ENCODE measurements around the gene CD207. TPM values are rescaled to one million over a fixed set of nuclear protein-coding genes. Genes with fewer than 3 reads are reported as not detected.

The CD207 gene
- total RNA-seq, 3 donors from 2014 or later (not counting 1 experiment from before 2014, with no cell fraction given): not detected

DNA sequence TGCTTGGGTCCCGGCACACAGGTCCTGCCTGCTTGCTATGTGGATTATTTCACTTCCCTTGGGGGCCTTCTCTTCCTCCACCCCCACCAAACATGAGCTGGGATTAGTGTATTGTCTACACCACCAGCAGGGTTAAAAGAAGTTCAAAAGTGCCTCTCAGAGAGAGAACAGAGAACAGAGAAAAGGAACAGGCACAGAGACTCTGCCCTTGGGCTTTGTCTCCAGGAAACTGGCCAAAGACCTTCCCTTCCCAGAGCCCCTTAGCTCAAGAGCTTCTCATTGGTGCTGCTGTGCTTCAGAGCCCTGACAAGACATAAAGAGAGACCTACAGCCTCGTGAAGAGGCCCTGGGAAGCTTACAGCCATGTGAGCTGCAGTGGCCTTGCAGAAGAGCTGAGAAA is 38.1 kb downstream of the CD207 start:
- Histone ChIP-seq H3K9me3 (ENCODE audit: control insufficient read depth, insufficient read depth, low read length) (no peaks in the 10 kb centered on the region), H3K4me1 (ENCODE audit: control insufficient read depth, insufficient read depth, low read length) (peaks cover 10% of the 10 kb centered on the region), H3K27ac (ENCODE audit: low read length) (no peak overlapping the region), H3K27me3 (ENCODE audit: control insufficient read depth, insufficient read depth, low read length) (peaks cover 4% of the 10 kb centered on the region), H3K36me3 (ENCODE audit: control insufficient read depth, insufficient read depth, low read length) (no peaks in the 10 kb centered on the region), H3K4me3 (ENCODE audit: low read length) (no peak overlapping the region)
- Mint-ChIP-seq H3K36me3 (peaks cover 10% of the 10 kb centered on the region), H3K9me3 (peaks cover 6 to 7% of the 10 kb centered on the region in 2 donors), H3K27ac (no peak overlapping the region), H3K4me1 (peaks cover 18 to 22% of the 10 kb centered on the region in 2 donors), H3K27me3 (ENCODE audit: low read depth in 2 of 2) (peaks cover 13 to 24% of the 10 kb centered on the region in 2 donors), H3K4me3 (no peak overlapping the region)
- TF ChIP-seq, protein P1, sequence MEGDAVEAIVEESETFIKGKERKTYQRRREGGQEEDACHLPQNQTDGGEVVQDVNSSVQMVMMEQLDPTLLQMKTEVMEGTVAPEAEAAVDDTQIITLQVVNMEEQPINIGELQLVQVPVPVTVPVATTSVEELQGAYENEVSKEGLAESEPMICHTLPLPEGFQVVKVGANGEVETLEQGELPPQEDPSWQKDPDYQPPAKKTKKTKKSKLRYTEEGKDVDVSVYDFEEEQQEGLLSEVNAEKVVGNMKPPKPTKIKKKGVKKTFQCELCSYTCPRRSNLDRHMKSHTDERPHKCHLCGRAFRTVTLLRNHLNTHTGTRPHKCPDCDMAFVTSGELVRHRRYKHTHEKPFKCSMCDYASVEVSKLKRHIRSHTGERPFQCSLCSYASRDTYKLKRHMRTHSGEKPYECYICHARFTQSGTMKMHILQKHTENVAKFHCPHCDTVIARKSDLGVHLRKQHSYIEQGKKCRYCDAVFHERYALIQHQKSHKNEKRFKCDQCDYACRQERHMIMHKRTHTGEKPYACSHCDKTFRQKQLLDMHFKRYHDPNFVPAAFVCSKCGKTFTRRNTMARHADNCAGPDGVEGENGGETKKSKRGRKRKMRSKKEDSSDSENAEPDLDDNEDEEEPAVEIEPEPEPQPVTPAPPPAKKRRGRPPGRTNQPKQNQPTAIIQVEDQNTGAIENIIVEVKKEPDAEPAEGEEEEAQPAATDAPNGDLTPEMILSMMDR (IDR thresholded peaks at IDR 0.05): no peak
- ATAC-seq: no peak
- 70% methylated on average over 2 of the region's 2 CpGs for WGBS (ENCODE audit: insufficient coverage)
- intact Hi-C loops (cut with micrococcal nuclease): no loop called here
- no peak for DNase-seq

DNA sequence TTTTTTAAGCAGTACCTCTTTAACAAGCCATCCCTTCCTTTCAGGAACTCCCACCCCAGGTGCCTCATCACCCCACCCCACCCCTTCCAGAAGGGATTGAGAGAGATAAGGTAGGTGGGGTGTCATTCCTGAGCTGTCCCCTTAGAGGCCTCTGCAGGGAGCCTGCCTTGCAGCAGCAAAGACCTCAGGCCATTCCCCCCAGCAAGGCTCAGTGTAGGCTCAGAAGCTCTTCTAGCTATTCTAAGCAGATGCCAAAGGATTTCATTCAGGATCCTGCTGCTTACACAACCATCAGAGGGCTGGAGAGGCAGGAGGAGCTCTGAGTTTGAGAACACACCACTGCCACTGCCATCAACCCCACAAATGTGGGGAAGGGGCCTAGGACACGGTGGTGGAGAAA is 39.4 kb downstream of the CD207 start:
- H3K4me3 ChIP-seq (ENCODE audit: low read length): no peak overlapping the region
- DNase-seq (no peak), ATAC-seq (no peak)
- H3K9me3 ChIP-seq (ENCODE audit: control insufficient read depth, insufficient read depth, low read length): no peaks in the 10 kb centered on the region
- WGBS (ENCODE audit: insufficient coverage): 86% methylated on average over 1 of the region's 1 CpG
- Mint-ChIP-seq H3K4me1 (peaks cover 18 to 22% of the 10 kb centered on the region in 2 donors), H3K36me3 (peaks cover 10% of the 10 kb centered on the region), H3K4me3 (no peak overlapping the region), H3K27me3 (ENCODE audit: low read depth in 2 of 2) (peaks cover 23 to 34% of the 10 kb centered on the region in 2 donors), H3K27ac (no peak overlapping the region), H3K9me3 (peaks cover 6 to 7% of the 10 kb centered on the region in 2 donors)
- intact Hi-C loops (cut with micrococcal nuclease): no loop called here
- H3K4me1 ChIP-seq (ENCODE audit: control insufficient read depth, insufficient read depth, low read length): peaks cover 10% of the 10 kb centered on the region
- TF ChIP-seq, protein P1 (IDR thresholded peaks at IDR 0.05): no peak
- peaks cover 10% of the 10 kb centered on the region for H3K27me3 ChIP-seq (ENCODE audit: control insufficient read depth, insufficient read depth, low read length)
- no peaks in the 10 kb centered on the region for H3K36me3 ChIP-seq (ENCODE audit: control insufficient read depth, insufficient read depth, low read length)
- H3K27ac ChIP-seq (ENCODE audit: low read length): no peak overlapping the region

GRCh38 chr2:70795164-70795995 is 40.2 kb downstream of the CD207 start:
- 87% methylated on average over 4 of the region's 4 CpGs for WGBS (ENCODE audit: insufficient coverage)
- peaks cover 27 to 39% of the 10 kb centered on the region in 2 donors for H3K27me3 Mint-ChIP-seq (ENCODE audit: low read depth in 2 of 2)
- peaks cover 18 to 27% of the 10 kb centered on the region in 2 donors for H3K4me1 Mint-ChIP-seq
- peaks cover 16% of the 10 kb centered on the region for H3K27me3 ChIP-seq (ENCODE audit: control insufficient read depth, insufficient read depth, low read length)
- no peak for DNase-seq
- TF ChIP-seq, protein P1 (IDR thresholded peaks at IDR 0.05): no peak
- H3K9me3 ChIP-seq (ENCODE audit: control insufficient read depth, insufficient read depth, low read length): no peaks in the 10 kb centered on the region
- H3K4me3 ChIP-seq (ENCODE audit: low read length): no peak overlapping the region
- H3K4me3 Mint-ChIP-seq: no peak overlapping the region
- peaks cover 6 to 7% of the 10 kb centered on the region in 2 donors for H3K9me3 Mint-ChIP-seq
- peaks cover 10% of the 10 kb centered on the region for H3K4me1 ChIP-seq (ENCODE audit: control insufficient read depth, insufficient read depth, low read length)
- intact Hi-C loops (cut with micrococcal nuclease): no loop called here
- ATAC-seq: no peak
- peaks cover 10% of the 10 kb centered on the region for H3K36me3 Mint-ChIP-seq
- H3K27ac ChIP-seq (ENCODE audit: low read length): no peak overlapping the region
- H3K27ac Mint-ChIP-seq: no peak overlapping the region
- H3K36me3 ChIP-seq (ENCODE audit: control insufficient read depth, insufficient read depth, low read length): no peaks in the 10 kb centered on the region

All from natural killer cell (primary cell).